Neural cell (in vitro differentiated cells): ENCODE results near the gene PLCB4. TPM values are rescaled to one million over a fixed set of nuclear protein-coding genes. Genes with fewer than 3 reads are reported as not detected.
A peak's percentile ranks its signal among the peaks of the same experiment; 100 is the strongest.

Source experiments
- H2AFZ ChIP-seq: fragments of 200-600, 300-800 bp; sonication (generic), shearing (Covaris generic); 2 replicates; pipeline ENCODE4 v1.6.0; 2014; ENCODE audit warnings: low read depth, mild to moderate bottlenecking, antibody characterized with exemption, low read length, moderate library complexity
- H3F3A ChIP-seq: fragments of 200-600 bp; shearing (Covaris generic); 2 replicates; pipeline ENCODE4 v1.6.1; 2016; ENCODE audit warnings: mild to moderate bottlenecking, moderate library complexity, mixed read lengths, antibody characterized with exemption, low read length; ENCODE audit not compliant: insufficient read depth, poor library complexity, severe bottlenecking
- H3K27ac ChIP-seq: fragments of 200-600, 300-800 bp; sonication (generic), shearing (Covaris generic); 2 replicates; pipeline ENCODE4 v1.5.1; 2014; ENCODE audit warnings: mild to moderate bottlenecking, low read length, moderate library complexity
- H3K27me3 ChIP-seq: fragments of 300-800, 200-600 bp; sonication (generic), shearing (Covaris generic); 2 replicates; pipeline ENCODE4 v1.6.0; 2014; ENCODE audit warnings: mild to moderate bottlenecking, low read depth, low read length, moderate library complexity; ENCODE audit not compliant: insufficient read depth
- H3K36me3 ChIP-seq: fragments of 300-800, 200-600 bp; sonication (generic), shearing (Covaris generic); 2 replicates; pipeline ENCODE4 v1.5.1; 2014; ENCODE audit warnings: mild to moderate bottlenecking, antibody characterized with exemption, low read length, moderate library complexity; ENCODE audit not compliant: insufficient read depth
- H3K4me2 ChIP-seq: fragments of 300-800, 200-600 bp; sonication (generic), shearing (Covaris generic); 2 replicates; pipeline ENCODE4 v1.6.0; 2014; ENCODE audit warnings: mild to moderate bottlenecking, low read length
- H3K4me3 ChIP-seq: fragments of 300-800, 200-600 bp; sonication (generic), shearing (Covaris generic); 2 replicates; pipeline ENCODE4 v1.5.1; 2014; ENCODE audit warnings: mild to moderate bottlenecking, low read length, moderate library complexity
- H3K79me2 ChIP-seq: fragments of 200-600 bp; shearing (Covaris generic); replicated peaks from 2 replicates; pipeline ENCODE4 v1.6.0; 2014; ENCODE audit warnings: mild to moderate bottlenecking, low read length, moderate library complexity; ENCODE audit not compliant: insufficient read depth
- H3K9ac ChIP-seq: fragments of 300-800, 200-600 bp; sonication (generic), shearing (Covaris generic); 2 replicates; pipeline ENCODE4 v1.6.1; 2016; ENCODE audit warnings: mild to moderate bottlenecking, low read length, mixed read lengths
- H3K9me2 ChIP-seq: fragments of 200-600 bp; shearing (Covaris generic); 2 replicates; pipeline ENCODE4 v1.6.1; 2016; ENCODE audit warnings: mild to moderate bottlenecking, low read length, mixed read lengths; ENCODE audit not compliant: insufficient read depth
- H3K9me3 ChIP-seq: fragments of 200-600, 300-800 bp; sonication (generic), shearing (Covaris generic); 2 replicates; pipeline ENCODE4 v1.6.1; 2016; ENCODE audit warnings: mild to moderate bottlenecking, mixed run types, low read length, moderate library complexity, mixed read lengths
- H4K20me1 ChIP-seq: fragments of 200-600 bp; shearing (Covaris generic); 2 replicates; pipeline ENCODE4 v1.6.1; 2016; ENCODE audit warnings: mild to moderate bottlenecking, mixed run types; ENCODE audit not compliant: insufficient read depth
- CTCF ChIP-seq: fragments of 450-650 bp; IDR thresholded peaks from 2 replicates; pipeline ENCODE4 v1.5.1; 2014; ENCODE audit warnings: antibody characterized with exemption, mild to moderate bottlenecking, moderate library complexity; ENCODE audit not compliant: poor library complexity, severe bottlenecking
- EP300 ChIP-seq: fragments of 450-650 bp; conservative IDR thresholded peaks from 2 replicates; pipeline ENCODE4 v1.6.1; 2014; ENCODE audit warnings: antibody characterized with exemption, mild to moderate bottlenecking, moderate library complexity; ENCODE audit not compliant: poor library complexity, severe bottlenecking
- EZH2 ChIP-seq: fragments of 200-600, 300-800 bp; shearing (Covaris generic), sonication (generic); IDR thresholded peaks from 2 replicates; pipeline ENCODE4 v1.6.1; 2014; ENCODE audit warnings: antibody characterized with exemption, low read length, borderline replicate concordance, mild to moderate bottlenecking; ENCODE audit not compliant: insufficient read depth, poor library complexity, severe bottlenecking
- MXI1 ChIP-seq: fragments of 450-650 bp; conservative IDR thresholded peaks from 2 replicates; pipeline ENCODE4 v1.6.1; 2014; ENCODE audit warnings: antibody characterized with exemption, mild to moderate bottlenecking; ENCODE audit not compliant: poor library complexity, severe bottlenecking
- POLR2AphosphoS5 ChIP-seq: IDR thresholded peaks from 2 replicates; pipeline ENCODE4 v1.6.1; 2012
- RAD21 ChIP-seq: fragments of 450-650 bp; conservative IDR thresholded peaks from 2 replicates; pipeline ENCODE4 v1.6.1; 2014; ENCODE audit warnings: antibody characterized with exemption, mild to moderate bottlenecking, moderate library complexity
- REST ChIP-seq: IDR thresholded peaks from 2 replicates; pipeline ENCODE4 v1.6.1; 2012; ENCODE audit warnings: borderline replicate concordance
- SMC3 ChIP-seq: fragments of 450-650 bp; conservative IDR thresholded peaks from 2 replicates; pipeline ENCODE4 v1.6.1; 2014; ENCODE audit warnings: antibody characterized with exemption, mild to moderate bottlenecking, moderate library complexity; ENCODE audit not compliant: poor library complexity
- TAF1 ChIP-seq: IDR thresholded peaks from 2 replicates; pipeline ENCODE4 v1.6.1; 2012; ENCODE audit warnings: low read depth
- polyA plus RNA-seq: library from polyadenylated mRNA; depleted of rRNA; stranded (reverse); fragments of >200 nt; gene quantifications from 2 replicates; pipeline ENCODE4 v1.2.3, GENCODE V29; 2014

Gene PLCB4
- polyA plus RNA-seq, 1 donor from 2014 or later: 13.1 TPM

- Histone ChIP-seq H2AFZ (no peak overlapping the region), H3K27ac (no peak overlapping the region), H3K4me3 (no peak overlapping the region), H3K9me2 (no peaks in the 10 kb centered on the region), H4K20me1 (no peaks in the 10 kb centered on the region), H3K9ac (no peak overlapping the region), H3K4me2 (no peak overlapping the region), H3K79me2 (no peaks in the 10 kb centered on the region), H3F3A (no peaks in the 10 kb centered on the region), H3K9me3 (no peaks in the 10 kb centered on the region), H3K27me3 (no peaks in the 10 kb centered on the region), H3K36me3 (no peaks in the 10 kb centered on the region)
- no peak for TF ChIP-seq RAD21
- TF ChIP-seq TAF1: no peak
- no peak for TF ChIP-seq MXI1
- no peak for TF ChIP-seq REST
- no peak for TF ChIP-seq EP300
Measured at GRCh38 chr20:9230406-9230805, 161.5 kb downstream of the PLCB4 start.

- Histone ChIP-seq H3F3A (no peaks in the 10 kb centered on the region), H2AFZ (no peak overlapping the region), H3K4me3 (no peak overlapping the region), H3K36me3 (no peaks in the 10 kb centered on the region), H3K27ac (no peak overlapping the region), H3K9me3 (no peaks in the 10 kb centered on the region), H3K4me2 (no peak overlapping the region), H3K9ac (no peak overlapping the region), H3K27me3 (no peaks in the 10 kb centered on the region), H4K20me1 (no peaks in the 10 kb centered on the region), H3K9me2 (no peaks in the 10 kb centered on the region), H3K79me2 (no peaks in the 10 kb centered on the region)
- TF ChIP-seq POLR2AphosphoS5: no peak
- TF ChIP-seq CTCF: no peak
Measured at GRCh38 chr20:9233804-9234203, 164.9 kb downstream of the PLCB4 start.

- H3K4me2 ChIP-seq: no peak overlapping the region
- no peaks in the 10 kb centered on the region for H4K20me1 ChIP-seq
- TF ChIP-seq SMC3: no peak
- TF ChIP-seq RAD21: no peak
- no peak for TF ChIP-seq POLR2AphosphoS5
- no peak for TF ChIP-seq CTCF
- TF ChIP-seq REST: no peak
- no peak for TF ChIP-seq EP300
- TF ChIP-seq TAF1: no peak
- TF ChIP-seq EZH2: no peak
- no peak for TF ChIP-seq MXI1
- no peaks in the 10 kb centered on the region for H3K9me3 ChIP-seq
- peak overlapping the region; percentile 50 for H3K27ac ChIP-seq
- H3K27me3 ChIP-seq: no peaks in the 10 kb centered on the region
- H2AFZ ChIP-seq: no peak overlapping the region
- no peaks in the 10 kb centered on the region for H3K9me2 ChIP-seq
- no peak overlapping the region for H3K4me3 ChIP-seq
- H3F3A ChIP-seq: no peaks in the 10 kb centered on the region
- H3K79me2 ChIP-seq: no peaks in the 10 kb centered on the region
- no peaks in the 10 kb centered on the region for H3K36me3 ChIP-seq
- no peak overlapping the region for H3K9ac ChIP-seq
Measured at GRCh38 chr20:9235518-9235917, 166.6 kb downstream of the PLCB4 start.
